Tongue (tissue), 2 donors: ENCODE results near the gene ABAT. TPM values are rescaled to one million over a fixed set of nuclear protein-coding genes. Genes with fewer than 3 reads are reported as not detected.
A peak's percentile ranks its signal among the peaks of the same experiment; 100 is the strongest.

Experiments
- DNase-seq: peaks from one replicate; pipeline ENCODE4 v3.0.0-alpha.2; 2015
- total RNA-seq: library from RNA; depleted of rRNA; stranded (reverse); fragments of >200 nt; gene quantifications from one replicate; pipeline ENCODE4 v1.2.3, GENCODE V29; 2014

Gene ABAT
- total RNA-seq, 1 donor from 2014 or later: 18.9 TPM

DNA sequence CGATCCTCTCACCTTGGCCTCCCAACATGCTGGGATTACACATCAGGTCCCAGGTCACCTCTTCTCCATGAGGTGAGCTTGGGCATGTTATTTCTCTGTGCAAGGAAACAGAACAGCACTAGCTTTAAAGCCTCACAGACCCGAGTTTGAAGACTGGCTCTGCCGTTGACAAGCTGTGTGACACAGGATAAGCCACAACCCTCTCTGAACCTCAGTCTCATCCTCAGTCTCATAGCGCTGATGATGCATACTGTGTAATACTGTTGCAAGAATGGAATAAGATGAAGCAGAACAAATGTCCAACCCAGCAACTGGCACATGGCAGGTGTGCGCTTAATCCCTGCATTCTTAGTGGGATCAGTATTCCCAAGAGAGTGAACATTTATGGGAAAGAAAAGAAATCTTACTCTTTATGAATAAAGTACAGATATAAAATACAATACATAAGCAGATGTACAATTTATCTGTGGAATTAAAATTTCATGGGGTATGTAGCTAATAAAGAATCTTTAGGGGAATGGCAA lies 43.5 kb downstream of the ABAT start:
- DNase-seq: peak; percentile 91

DNA sequence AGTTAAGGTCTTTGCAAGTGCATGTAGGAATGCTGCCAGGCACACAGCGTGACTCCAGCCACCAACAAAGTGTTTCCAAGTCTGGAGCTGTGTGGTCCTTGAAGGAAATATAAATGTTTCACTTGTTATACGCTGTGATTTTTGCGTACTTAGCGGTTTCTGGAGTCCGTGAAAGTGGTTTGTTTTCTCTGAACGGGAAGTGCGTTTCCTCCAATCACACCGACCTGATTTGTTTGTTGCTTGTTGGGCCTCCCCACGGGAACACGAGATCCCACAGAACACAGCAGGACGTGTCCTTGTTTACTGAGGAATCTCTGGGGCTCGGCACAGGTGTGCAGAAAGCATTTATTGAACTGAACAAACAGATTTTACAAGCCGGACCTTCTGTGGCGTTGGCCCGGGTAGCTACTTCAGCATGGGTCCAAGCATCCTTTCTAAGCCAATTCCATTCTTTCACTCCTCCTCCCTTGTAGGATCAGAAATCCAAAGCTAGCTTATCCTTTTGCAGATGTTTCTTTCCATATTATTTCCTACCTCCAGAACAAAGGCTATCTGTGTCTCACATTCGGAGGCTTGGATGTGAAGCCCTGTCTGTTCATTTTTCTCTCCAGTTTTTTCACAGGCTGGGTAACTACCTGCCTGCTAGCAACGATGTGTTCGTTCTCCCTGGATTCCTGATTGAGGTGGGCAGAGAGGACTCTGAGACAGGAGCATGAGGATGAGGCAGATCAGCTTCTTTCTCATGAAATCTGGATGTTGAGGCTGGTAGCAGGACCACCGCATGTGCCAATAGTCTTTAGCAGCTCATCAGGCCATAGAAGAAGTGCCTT lies 44.6 kb downstream of the ABAT start:
- peak; percentile 53 for DNase-seq

DNA sequence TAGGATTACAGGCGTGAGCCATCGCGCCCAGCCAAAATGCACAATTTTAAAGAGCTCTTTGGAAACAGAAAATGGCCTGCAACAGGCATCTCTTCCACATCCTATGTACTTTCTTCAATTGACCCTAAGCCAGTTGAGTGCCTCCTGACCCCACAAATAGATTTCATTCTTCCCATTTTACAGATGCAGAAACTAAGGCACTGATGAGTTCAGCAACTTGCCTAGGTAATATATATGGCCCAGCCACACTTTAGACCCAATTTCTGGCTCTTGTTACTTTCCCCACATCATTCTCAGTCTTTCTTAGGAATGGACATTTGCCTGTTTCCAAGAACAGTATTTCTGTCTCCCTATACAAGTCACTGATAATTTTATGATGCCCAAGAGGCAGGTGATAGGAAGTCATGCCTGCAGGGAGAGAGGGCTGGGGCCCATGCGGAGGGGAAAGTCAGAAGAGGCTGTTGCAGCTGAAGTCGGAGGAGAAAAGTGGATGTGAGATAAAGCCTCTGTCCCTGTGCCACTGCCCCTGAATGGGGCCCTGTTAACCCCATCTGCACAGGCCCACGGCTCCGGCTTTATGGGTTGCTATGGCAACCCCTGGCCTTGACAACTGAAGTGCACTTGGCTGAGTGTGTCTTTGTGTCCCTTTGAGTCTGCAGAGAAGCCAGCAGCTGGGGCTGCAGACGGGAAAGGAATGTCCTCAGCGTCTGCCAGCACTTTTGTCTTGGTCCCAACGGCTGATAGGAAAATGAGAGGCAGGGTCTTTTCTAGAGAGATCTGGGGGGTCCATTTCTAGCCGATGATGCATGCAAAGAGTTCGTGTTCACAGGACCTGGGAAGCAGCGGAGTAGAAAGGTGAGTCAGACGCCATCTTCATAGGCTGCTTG lies 45.9 kb downstream of the ABAT start:
- DNase-seq: peak; percentile 96

- DNase-seq: no peak
Measured at GRCh38 chr16:8720967-8721308, 46.5 kb downstream of the ABAT start.

GRCh38 chr16:8721336-8722024 lies 47.1 kb downstream of the ABAT start:
- DNase-seq: no peak

GRCh38 chr16:8722025-8722348 lies 47.6 kb downstream of the ABAT start:
- no peak for DNase-seq

- no peak for DNase-seq
Measured at GRCh38 chr16:8725513-8726178, 51.2 kb downstream of the ABAT start.

- DNase-seq: no peak
Measured at GRCh38 chr16:8727131-8727806, 52.9 kb downstream of the ABAT start.

DNA sequence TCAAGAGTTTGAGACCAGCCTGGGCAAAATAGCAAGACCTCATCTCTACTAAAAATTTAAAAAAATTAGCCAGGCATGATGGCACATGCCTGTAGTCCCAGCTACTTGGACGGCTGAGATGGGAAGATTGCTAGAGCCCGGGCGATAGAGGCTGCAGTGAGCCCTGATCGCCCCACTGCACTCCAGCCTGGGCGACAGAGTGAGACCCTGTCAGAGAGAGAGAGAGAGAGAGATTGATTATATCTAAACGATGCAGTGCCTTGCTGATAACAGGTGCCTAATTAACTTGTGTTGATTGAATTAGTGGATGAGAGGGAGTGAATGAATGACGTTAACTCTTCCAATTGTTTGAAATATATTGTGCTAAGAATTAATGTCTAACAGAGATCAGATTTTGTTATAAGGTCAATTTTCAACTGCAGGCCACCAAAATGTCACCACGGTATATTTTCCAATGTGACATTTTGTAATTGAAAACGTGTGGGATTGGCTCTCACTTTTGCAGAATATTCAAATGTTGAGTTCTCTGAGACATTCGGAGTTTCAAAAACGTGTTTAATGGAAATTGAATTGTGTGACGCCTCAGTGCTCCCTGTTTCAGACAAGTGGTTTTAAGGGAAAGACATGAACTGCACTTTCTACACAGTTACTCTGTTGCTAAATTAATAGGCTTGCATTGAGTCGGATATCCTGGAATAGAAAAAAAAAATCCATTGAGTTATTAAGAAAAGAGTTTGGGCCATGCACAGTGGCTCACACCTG lies 53.6 kb downstream of the ABAT start:
- DNase-seq: no peak

GRCh38 chr16:8729779-8730334 lies 55.4 kb downstream of the ABAT start:
- no peak for DNase-seq

GRCh38 chr16:8730335-8730915 lies 56.0 kb downstream of the ABAT start:
- DNase-seq: no peak

DNA sequence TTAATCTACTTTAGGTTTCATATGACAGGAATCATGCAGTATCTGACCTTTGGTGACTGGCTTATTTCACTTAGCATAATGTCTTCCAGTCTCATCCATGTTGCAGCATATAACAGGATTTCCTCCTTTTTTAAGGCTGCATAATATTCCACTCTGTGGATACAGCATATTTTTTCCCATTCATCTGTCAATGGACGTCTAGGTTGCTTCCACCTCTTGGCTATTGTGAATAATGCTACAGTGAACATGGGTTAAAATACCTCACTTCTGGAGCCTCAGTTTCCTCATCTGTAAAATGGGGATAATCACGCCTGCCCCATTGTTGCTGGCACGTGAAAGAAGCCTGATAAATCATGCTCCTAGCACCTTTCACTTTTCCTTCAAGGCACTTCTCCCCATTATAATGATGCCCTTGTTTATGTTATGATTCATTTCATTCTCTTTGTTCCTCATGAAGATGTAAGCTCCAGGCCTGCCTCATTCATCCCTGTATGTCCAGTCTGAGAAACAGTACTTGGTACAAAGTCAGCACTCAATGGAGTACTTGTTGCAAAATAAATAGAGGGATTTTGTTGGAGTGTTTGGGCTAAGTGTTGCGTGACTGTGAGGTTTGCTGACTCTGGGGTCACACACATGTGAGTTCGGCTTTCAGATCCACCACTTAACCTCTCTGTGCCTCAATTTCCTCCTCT lies 59.6 kb downstream of the ABAT start:
- DNase-seq: no peak

- DNase-seq: no peak
Measured at GRCh38 chr16:8735574-8735973, 61.2 kb downstream of the ABAT start.

DNA sequence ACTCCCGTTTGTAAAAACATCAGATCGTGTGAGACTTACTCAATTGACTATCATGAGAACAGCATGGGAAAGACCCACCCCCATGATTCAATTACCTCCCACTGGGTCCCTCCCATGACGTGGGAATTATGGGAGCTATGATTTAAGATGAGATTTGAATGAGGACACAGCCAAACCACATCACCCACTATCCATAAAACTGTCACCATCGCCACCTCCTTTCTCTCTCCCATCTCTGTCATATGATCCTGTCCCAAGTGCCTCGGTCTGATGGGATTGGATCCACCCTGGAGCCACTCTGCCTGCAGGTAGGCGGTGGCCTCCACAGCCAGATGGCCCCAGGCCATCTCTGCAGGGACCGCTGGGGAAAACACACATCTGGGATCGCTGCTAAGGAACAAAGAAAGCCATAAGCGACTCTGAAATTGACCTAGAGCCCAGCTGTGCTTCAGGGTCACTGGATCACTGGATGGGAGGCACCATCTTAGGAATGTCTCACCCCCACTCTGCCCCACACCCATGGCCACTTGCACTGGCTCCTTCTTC lies 61.8 kb downstream of the ABAT start:
- DNase-seq: no peak

DNA sequence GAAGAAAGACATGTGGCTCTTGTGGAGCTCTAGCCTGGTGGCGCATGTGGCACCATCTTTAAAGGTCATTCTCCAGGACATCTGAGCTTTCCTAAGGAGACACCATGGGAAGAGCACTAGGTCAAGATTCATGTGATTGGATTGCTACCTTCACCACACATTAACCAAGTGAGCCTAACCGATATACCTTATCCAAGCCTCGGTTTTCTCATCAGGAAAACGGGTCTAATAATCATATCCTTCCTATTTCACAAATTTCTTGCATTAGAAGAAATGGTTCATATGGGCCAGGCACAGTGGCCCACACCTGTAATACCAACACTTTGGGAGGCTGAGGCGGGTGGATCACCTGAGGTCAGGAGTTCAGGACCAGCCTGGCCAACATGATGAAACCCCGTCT lies 64.7 kb downstream of the ABAT start:
- DNase-seq: no peak

DNA sequence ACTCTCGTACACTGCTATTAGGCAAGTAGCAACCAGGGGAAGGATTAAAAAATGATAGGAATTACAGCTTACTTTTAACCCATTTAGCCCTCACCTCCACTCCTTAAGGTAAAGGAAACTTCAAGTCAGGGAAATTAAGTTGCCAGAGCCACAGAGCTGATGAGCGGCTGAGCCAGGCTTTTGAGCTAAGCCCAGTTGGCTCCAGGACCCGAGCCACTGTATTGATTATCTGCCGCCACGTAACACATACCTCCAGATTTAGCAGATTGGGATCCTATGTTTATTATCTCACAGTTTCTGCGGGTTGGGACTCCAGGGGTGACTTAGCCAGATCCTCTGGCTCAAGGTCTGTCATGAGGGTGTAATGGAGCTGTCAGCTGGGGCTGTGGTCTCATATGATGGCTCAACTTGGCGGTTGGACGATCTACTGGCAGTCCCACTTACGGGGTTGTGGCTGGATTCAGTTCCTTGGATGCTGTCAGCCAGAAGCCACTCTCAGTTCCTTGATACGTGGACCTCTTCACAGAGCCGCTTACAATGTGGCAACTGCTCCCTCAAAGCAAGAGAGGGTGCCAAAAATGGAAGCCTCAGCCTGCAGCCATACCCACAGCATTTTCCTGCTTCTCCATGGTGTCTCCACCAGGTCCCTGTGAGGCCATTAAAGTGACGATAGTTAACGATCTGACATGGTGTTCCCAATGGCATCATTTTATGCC lies 65.7 kb downstream of the ABAT start:
- no peak for DNase-seq

DNA sequence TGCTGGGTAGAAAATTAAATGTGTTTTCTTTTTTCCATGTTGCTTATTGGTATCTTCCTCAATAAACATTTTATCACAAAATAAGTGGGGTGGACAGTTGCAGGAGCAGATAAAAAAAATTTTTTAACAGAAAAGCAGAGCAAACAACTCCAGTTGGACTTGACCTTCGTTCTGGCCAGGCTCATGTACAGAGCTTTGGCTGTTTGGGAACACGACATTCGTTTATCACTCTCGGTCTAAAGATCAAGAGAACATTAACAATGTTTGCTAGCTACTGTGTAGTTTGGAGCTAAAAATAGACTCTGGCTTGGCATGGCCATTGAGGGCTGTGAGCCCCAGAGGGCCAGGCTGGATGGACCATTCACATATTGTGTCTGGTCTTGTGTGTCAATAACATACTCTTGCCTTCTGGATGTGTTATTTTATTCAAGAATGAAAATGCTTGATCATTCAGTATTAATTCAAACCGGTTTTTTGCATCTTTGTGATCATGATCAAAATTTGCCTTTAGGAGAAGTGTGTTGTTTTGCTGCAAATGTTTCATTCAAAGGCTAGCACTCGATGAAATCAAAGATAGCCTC lies 66.4 kb downstream of the ABAT start:
- no peak for DNase-seq

- DNase-seq: no peak
Measured at GRCh38 chr16:8741636-8742035, 67.2 kb downstream of the ABAT start.
